ENCODE data around the gene AIP.
A peak's percentile ranks its signal among the peaks of the same experiment; 100 is the strongest.

Gene AIP

GRCh38 chr11:67482827-67483798 is at the start of gene AIP:
Gene AIP, plus strand, starts transcription at chr11:67483026. Its CDS starts 133 bp downstream, at chr11:67483159.
- peak within 1 kb of the TSS; percentile 97 for H3K4me3 Mint-ChIP-seq
- ATAC-seq: peak; percentile 89
- no peaks in the 10 kb centered on the region for H3K27me3 Mint-ChIP-seq
- peak within 1 kb of the TSS; percentile 93 for H3K27ac Mint-ChIP-seq
- no peaks in the 10 kb centered on the region for H3K9me3 Mint-ChIP-seq
- peaks cover 25% of the 10 kb centered on the region for H3K36me3 Mint-ChIP-seq
- peaks cover 57% of the 10 kb centered on the region for H3K4me1 Mint-ChIP-seq

GRCh38 chr11:67433536-67434394 is 49.1 kb upstream of the AIP start:
- no peak for ATAC-seq
- Mint-ChIP-seq H3K27me3 (no peaks in the 10 kb centered on the region), H3K36me3 (peaks cover 55% of the 10 kb centered on the region), H3K4me1 (peaks cover 67% of the 10 kb centered on the region), H3K9me3 (no peaks in the 10 kb centered on the region), H3K27ac (peak overlapping the region; percentile 97), H3K4me3 (peak overlapping the region; percentile 100)

GRCh38 chr11:67434395-67434881 is 48.4 kb upstream of the AIP start:
- ATAC-seq: no peak
- H3K27me3 Mint-ChIP-seq: no peaks in the 10 kb centered on the region
- no peaks in the 10 kb centered on the region for H3K9me3 Mint-ChIP-seq
- peak overlapping the region; percentile 100 for H3K4me3 Mint-ChIP-seq
- H3K36me3 Mint-ChIP-seq: peaks cover 62% of the 10 kb centered on the region
- peak overlapping the region; percentile 97 for H3K27ac Mint-ChIP-seq
- H3K4me1 Mint-ChIP-seq: peaks cover 74% of the 10 kb centered on the region

GRCh38 chr11:67435031-67435726 is 47.6 kb upstream of the AIP start:
- Mint-ChIP-seq H3K9me3 (no peaks in the 10 kb centered on the region), H3K4me1 (peaks cover 78% of the 10 kb centered on the region), H3K4me3 (peak overlapping the region; percentile 100), H3K36me3 (peaks cover 65% of the 10 kb centered on the region), H3K27me3 (no peaks in the 10 kb centered on the region), H3K27ac (peak overlapping the region; percentile 97)
- ATAC-seq: no peak

GRCh38 chr11:67435727-67436458 is 46.9 kb upstream of the AIP start:
- Mint-ChIP-seq H3K4me3 (peak overlapping the region; percentile 100), H3K4me1 (peaks cover 79% of the 10 kb centered on the region), H3K27ac (peak overlapping the region; percentile 97), H3K9me3 (no peaks in the 10 kb centered on the region), H3K36me3 (peaks cover 65% of the 10 kb centered on the region), H3K27me3 (no peaks in the 10 kb centered on the region)
- no peak for ATAC-seq

GRCh38 chr11:67436459-67437081 is 46.3 kb upstream of the AIP start:
- Mint-ChIP-seq H3K4me3 (peak overlapping the region; percentile 100), H3K27ac (peak overlapping the region; percentile 97), H3K27me3 (no peaks in the 10 kb centered on the region), H3K9me3 (no peaks in the 10 kb centered on the region), H3K36me3 (peaks cover 64% of the 10 kb centered on the region), H3K4me1 (peaks cover 84% of the 10 kb centered on the region)
- ATAC-seq: peak; percentile 73

GRCh38 chr11:67437082-67437808 is 45.6 kb upstream of the AIP start, which contains the start of gene PTPRCAP:
Gene PTPRCAP, minus strand, starts transcription at chr11:67437682. Its CDS starts 63 bp downstream, at chr11:67437619.
- peak within 1 kb of the TSS; percentile 100 for H3K4me3 Mint-ChIP-seq
- peak within 1 kb of the TSS; percentile 97 for H3K27ac Mint-ChIP-seq
- peaks cover 84% of the 10 kb centered on the region for H3K4me1 Mint-ChIP-seq
- H3K27me3 Mint-ChIP-seq: no peaks in the 10 kb centered on the region
- peak; percentile 65 for ATAC-seq
- peaks cover 57% of the 10 kb centered on the region for H3K36me3 Mint-ChIP-seq
- H3K9me3 Mint-ChIP-seq: no peaks in the 10 kb centered on the region

GRCh38 chr11:67437809-67438157 is 45.0 kb upstream of the AIP start:
- Mint-ChIP-seq H3K4me3 (peak overlapping the region; percentile 100), H3K27ac (peak overlapping the region; percentile 97), H3K9me3 (no peaks in the 10 kb centered on the region), H3K27me3 (no peaks in the 10 kb centered on the region), H3K36me3 (peaks cover 55% of the 10 kb centered on the region), H3K4me1 (peaks cover 85% of the 10 kb centered on the region)
- no peak for ATAC-seq

GRCh38 chr11:67438158-67438902 is 44.5 kb upstream of the AIP start:
- Mint-ChIP-seq H3K4me1 (peaks cover 83% of the 10 kb centered on the region), H3K36me3 (peaks cover 49% of the 10 kb centered on the region), H3K9me3 (no peaks in the 10 kb centered on the region), H3K27me3 (no peaks in the 10 kb centered on the region), H3K27ac (peak overlapping the region; percentile 97), H3K4me3 (peak overlapping the region; percentile 100)
- ATAC-seq: peak; percentile 67

GRCh38 chr11:67439321-67440228 is 43.3 kb upstream of the AIP start:
- peak overlapping the region; percentile 97 for H3K27ac Mint-ChIP-seq
- peak overlapping the region; percentile 100 for H3K4me3 Mint-ChIP-seq
- H3K9me3 Mint-ChIP-seq: no peaks in the 10 kb centered on the region
- ATAC-seq: no peak
- peaks cover 78% of the 10 kb centered on the region for H3K4me1 Mint-ChIP-seq
- H3K27me3 Mint-ChIP-seq: no peaks in the 10 kb centered on the region
- peaks cover 39% of the 10 kb centered on the region for H3K36me3 Mint-ChIP-seq

GRCh38 chr11:67440229-67441097 is 42.4 kb upstream of the AIP start:
- Mint-ChIP-seq H3K27me3 (no peaks in the 10 kb centered on the region), H3K4me3 (peak overlapping the region; percentile 63), H3K27ac (peak overlapping the region; percentile 97), H3K36me3 (peaks cover 33% of the 10 kb centered on the region), H3K9me3 (no peaks in the 10 kb centered on the region), H3K4me1 (peaks cover 78% of the 10 kb centered on the region)
- no peak for ATAC-seq
